Naive thymus-derived CD4-positive, alpha-beta T cell (primary cell): ENCODE measurements around the gene GPATCH2L. TPM values are rescaled to one million over a fixed set of nuclear protein-coding genes. Genes with fewer than 3 reads are reported as not detected.
A peak's percentile ranks its signal among the peaks of the same experiment; 100 is the strongest.

Source experiments
- ATAC-seq: fragments of 150-1000 bp; cut with Tn5 transposase; 2 replicates; pipeline ENCODE4 v1.10.0; 2021; ENCODE audit warnings: mild to moderate bottlenecking, moderate library complexity
- CTCF ChIA-PET: fragments of 350-600 bp; sonication (Branson Sonifier 250); formaldehyde crosslinking; loops from one replicate; lab custom pipeline; 2021; ENCODE audit warnings: antibody characterized with exemption; lab: Charles Lee
- POLR2A ChIA-PET: fragments of 350-600 bp; sonication (Branson Sonifier 250); formaldehyde crosslinking; loops from one replicate; lab custom pipeline; 2021; ENCODE audit warnings: antibody characterized with exemption, inconsistent platforms; lab: Charles Lee
- DNase-seq, 9 donors: peaks; one replicate each; pipeline versions ENCODE4 v3.0.0 to v3.0.0-alpha.2; 2020 to 2022; ENCODE audit warnings: mixed read lengths in 1 of 9
- H3K27ac ChIP-seq: one replicate; pipeline ENCODE4 v1.7.0; 2013; ENCODE audit warnings: mild to moderate bottlenecking, low read depth, low read length, moderate library complexity
- H3K27me3 ChIP-seq, 2 donors: one replicate each; pipeline ENCODE4 v1.7.0; 2013; ENCODE audit warnings: low read length in 2 of 2, mild to moderate bottlenecking in 2 of 2, moderate library complexity in 2 of 2; ENCODE audit not compliant: control insufficient read depth in 2 of 2, insufficient read depth in 2 of 2
- H3K36me3 ChIP-seq, 3 experiments: 1 replicate in 2 of 3; 2 replicates in 1 of 3; pipeline ENCODE4 v1.7.0; 2013; ENCODE audit warnings: low read length in 3 of 3, mild to moderate bottlenecking in 3 of 3, moderate library complexity in 1 of 3; ENCODE audit not compliant: insufficient read depth in 3 of 3, control insufficient read depth in 2 of 3
- H3K4me1 ChIP-seq, 2 donors: one replicate each; pipeline ENCODE4 v1.7.0; 2013; ENCODE audit warnings: low read length in 2 of 2, mild to moderate bottlenecking in 2 of 2, moderate library complexity in 1 of 2; ENCODE audit not compliant: control insufficient read depth in 2 of 2, insufficient read depth in 2 of 2
- H3K4me3 ChIP-seq: 2 replicates; pipeline ENCODE4 v1.7.0; 2013; ENCODE audit warnings: mild to moderate bottlenecking, low read length
- H3K9me3 ChIP-seq, 3 experiments: 1 replicate in 2 of 3; 2 replicates in 1 of 3; pipeline ENCODE4 v1.7.0; 2013; ENCODE audit warnings: low read length in 3 of 3; ENCODE audit not compliant: control insufficient read depth in 2 of 3
- H3K27ac Mint-ChIP-seq, 9 donors: one replicate each; pipeline ENCODE4 v1.8.0; 2020 to 2022; ENCODE audit warnings: mixed read lengths in 9 of 9, mild to moderate bottlenecking in 8 of 9, moderate library complexity in 5 of 9, inconsistent platforms in 2 of 9
- H3K27me3 Mint-ChIP-seq, 5 donors: one replicate each; pipeline ENCODE4 v1.8.0; 2021 to 2022; ENCODE audit warnings: mixed read lengths in 5 of 5, mild to moderate bottlenecking in 1 of 5
- H3K36me3 Mint-ChIP-seq, 5 donors: one replicate each; pipeline ENCODE4 v1.8.0; 2020 to 2022; ENCODE audit warnings: mixed read lengths in 5 of 5, mild to moderate bottlenecking in 3 of 5, inconsistent platforms in 1 of 5
- H3K4me1 Mint-ChIP-seq, 7 donors: one replicate each; pipeline ENCODE4 v1.8.0; 2020 to 2022; ENCODE audit warnings: mixed read lengths in 7 of 7, mild to moderate bottlenecking in 3 of 7, inconsistent platforms in 1 of 7
- H3K4me3 Mint-ChIP-seq, 10 donors: one replicate each; pipeline ENCODE4 v1.8.0; 2020 to 2022; ENCODE audit warnings: mild to moderate bottlenecking in 10 of 10, mixed read lengths in 10 of 10, moderate library complexity in 6 of 10, inconsistent platforms in 2 of 10
- H3K9me3 Mint-ChIP-seq, 11 donors: one replicate each; pipeline ENCODE4 v1.8.0; 2020 to 2022; ENCODE audit warnings: mixed read lengths in 11 of 11, mild to moderate bottlenecking in 4 of 11, inconsistent platforms in 1 of 11, moderate library complexity in 1 of 11
- intact Hi-C, 2 donors: fragments of 100-400 bp; cut with micrococcal nuclease; formaldehyde crosslinking; loops; one replicate each; pipeline ENCODE4 v1.15.1; 2023
- polyA plus RNA-seq, 2 donors: library from polyadenylated mRNA; unstranded; fragments of 300-500 nt; fragmentation: Illumina TruSeq; gene quantifications; one replicate each; pipeline ENCODE4 v1.2.3, GENCODE V29; 2021
- total RNA-seq, 6 experiments: library from RNA in 5 of 6; stranded (reverse) in 5 of 6; gene quantifications; 1 replicate in 5 of 6; 2 replicates in 1 of 6; pipeline ENCODE4 v1.2.3 and lab custom pipeline; 2021 to 2026

GPATCH2L gene
- total and polyA plus RNA-seq, 7 experiments from 2014 or later, result 8.7 to 83.1 (median 60.6) TPM

DNA sequence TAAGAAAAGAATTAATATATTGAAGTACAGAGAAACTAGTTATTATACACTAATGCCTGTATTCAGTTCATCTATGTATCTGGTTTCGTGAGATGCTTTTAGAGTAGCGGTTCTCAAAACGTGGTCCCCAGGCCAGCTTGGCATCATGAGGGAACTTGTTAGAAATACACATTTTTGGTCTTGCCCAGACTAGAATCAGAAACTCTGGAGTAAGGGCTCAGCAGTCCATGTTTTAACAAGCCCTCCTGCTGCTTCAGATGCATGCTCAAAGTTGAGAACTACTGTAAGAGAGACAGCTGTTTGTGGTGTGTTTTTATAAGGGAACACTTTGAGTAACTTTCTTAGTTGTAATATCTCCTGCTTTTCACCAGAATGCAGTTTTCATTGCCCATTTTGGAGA lies 18.1 kb downstream of the GPATCH2L start:
- ATAC-seq, result no peak
- ChIA-PET POLR2A (interaction anchor here (0.6 kb wide), 1 partner anchor 108 kb away, joined by 3 read pairs; no protein-coding TSS in a partner anchor), CTCF (no interaction called here)
- Mint-ChIP-seq H3K27ac (no peak overlapping the region), H3K9me3 (peaks cover 0 to 5% (median 0%) of the 10 kb centered on the region in 11 donors), H3K36me3 (peaks cover 12 to 71% (median 38%) of the 10 kb centered on the region in 5 donors), H3K4me1 (peaks cover 2 to 36% (median 15%) of the 10 kb centered on the region in 7 donors), H3K4me3 (no peak overlapping the region), H3K27me3 (no peaks in the 10 kb centered on the region)
- Histone ChIP-seq H3K4me1 (peaks cover 0 to 5% of the 10 kb centered on the region in 2 donors), H3K9me3 (no peaks in the 10 kb centered on the region), H3K36me3 (peaks cover 13 to 45% (median 22%) of the 10 kb centered on the region in 3 experiments), H3K27ac (no peak overlapping the region), H3K27me3 (no peaks in the 10 kb centered on the region), H3K4me3 (no peak overlapping the region)
- intact Hi-C loops, result no loop called here
- DNase-seq, result no peak

DNA sequence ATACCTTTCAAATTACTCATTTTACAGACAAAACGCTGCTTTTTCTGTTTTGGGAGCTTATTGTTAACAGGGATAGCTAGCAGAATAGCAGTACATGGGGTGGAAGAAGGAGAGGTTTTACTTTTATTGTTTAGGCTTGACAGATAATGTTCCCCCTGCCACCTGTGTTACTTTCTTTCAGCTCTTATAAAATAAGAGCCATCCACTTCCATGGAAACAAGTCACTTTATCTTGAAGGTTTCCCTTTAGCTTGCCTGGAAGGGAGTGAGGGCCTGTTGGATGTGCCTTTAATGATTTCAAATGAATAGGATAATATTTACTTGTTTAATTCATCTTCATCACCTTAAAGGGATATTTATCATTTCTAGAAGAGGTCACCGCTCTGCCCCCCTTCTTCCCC lies 23.3 kb downstream of the GPATCH2L start:
- H3K36me3 Mint-ChIP-seq, result peaks cover 8 to 71% (median 35%) of the 10 kb centered on the region in 5 donors
- ATAC-seq, result no peak
- peaks cover 9 to 51% (median 12%) of the 10 kb centered on the region in 3 experiments for H3K36me3 ChIP-seq
- H3K9me3 ChIP-seq, result no peaks in the 10 kb centered on the region
- no peaks in the 10 kb centered on the region for H3K27me3 ChIP-seq
- H3K4me1 Mint-ChIP-seq, result peaks cover 0 to 16% (median 5%) of the 10 kb centered on the region in 7 donors
- no peak overlapping the region for H3K27ac ChIP-seq
- no peak for DNase-seq
- H3K9me3 Mint-ChIP-seq, result no peaks in the 10 kb centered on the region
- H3K4me1 ChIP-seq, result no peaks in the 10 kb centered on the region
- H3K27me3 Mint-ChIP-seq, result no peaks in the 10 kb centered on the region
- ChIA-PET POLR2A (no interaction called here), CTCF (no interaction called here)
- intact Hi-C loops, result no loop called here
- H3K4me3 Mint-ChIP-seq, result no peak overlapping the region
- no peak overlapping the region for H3K4me3 ChIP-seq
- H3K27ac Mint-ChIP-seq, result no peak overlapping the region

DNA sequence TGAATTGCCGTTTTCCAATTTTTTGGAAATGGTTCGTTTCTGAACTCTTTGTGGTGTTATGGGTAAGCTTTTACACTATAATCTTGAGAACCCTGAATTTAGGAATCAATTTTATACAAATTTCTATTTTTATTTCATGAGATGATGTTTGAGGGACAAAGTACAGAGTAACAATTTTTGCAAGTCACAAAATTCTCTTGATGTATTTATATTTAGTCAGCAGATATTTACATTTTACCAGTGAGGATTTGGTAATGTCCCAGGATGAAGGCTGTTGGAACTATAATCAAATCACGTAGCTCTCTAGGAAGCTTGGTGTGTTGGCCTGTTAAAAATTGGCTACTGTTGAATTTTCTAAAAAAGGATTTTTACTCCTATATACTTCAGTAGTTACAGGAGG lies 24.2 kb downstream of the GPATCH2L start:
- CTCF ChIA-PET, result no interaction called here
- POLR2A ChIA-PET, result no interaction called here

GRCh38 chr14:76181546-76181945 lies 29.8 kb downstream of the GPATCH2L start:
- peaks cover 3 to 21% (median 7%) of the 10 kb centered on the region in 7 donors for H3K4me1 Mint-ChIP-seq
- no peaks in the 10 kb centered on the region for H3K27me3 Mint-ChIP-seq
- Histone ChIP-seq H3K9me3 (no peaks in the 10 kb centered on the region), H3K27me3 (no peaks in the 10 kb centered on the region), H3K4me1 (no peaks in the 10 kb centered on the region), H3K4me3 (no peak overlapping the region), H3K36me3 (peaks cover 6 to 80% (median 7%) of the 10 kb centered on the region in 3 experiments), H3K27ac (no peak overlapping the region)
- H3K27ac Mint-ChIP-seq, result no peak overlapping the region
- no peak for ATAC-seq
- CTCF ChIA-PET, result no interaction called here
- H3K36me3 Mint-ChIP-seq, result peaks cover 29 to 84% (median 60%) of the 10 kb centered on the region in 5 donors
- no peaks in the 10 kb centered on the region for H3K9me3 Mint-ChIP-seq
- no peak for DNase-seq
- intact Hi-C loops, result no loop called here
- no peak overlapping the region for H3K4me3 Mint-ChIP-seq
- POLR2A ChIA-PET, result no interaction called here

More for the DNA sequence above, 24.2 kb downstream of the GPATCH2L start:
- DNase-seq, result no peak
- no peak overlapping the region for H3K4me3 Mint-ChIP-seq
- Histone ChIP-seq H3K27me3 (no peaks in the 10 kb centered on the region), H3K9me3 (no peaks in the 10 kb centered on the region), H3K27ac (no peak overlapping the region), H3K36me3 (peaks cover 9 to 60% (median 12%) of the 10 kb centered on the region in 3 experiments), H3K4me3 (no peak overlapping the region), H3K4me1 (no peaks in the 10 kb centered on the region)
- intact Hi-C loops, result no loop called here
- no peak for ATAC-seq
- H3K36me3 Mint-ChIP-seq, result peaks cover 8 to 71% (median 36%) of the 10 kb centered on the region in 5 donors
- H3K4me1 Mint-ChIP-seq, result peaks cover 0 to 7% (median 0%) of the 10 kb centered on the region in 7 donors
- no peaks in the 10 kb centered on the region for H3K27me3 Mint-ChIP-seq
- no peaks in the 10 kb centered on the region for H3K9me3 Mint-ChIP-seq
- no peak overlapping the region for H3K27ac Mint-ChIP-seq

GRCh38 chr14:76186308-76187027 lies 34.7 kb downstream of the GPATCH2L start:
- intact Hi-C loops, result no loop called here
- Mint-ChIP-seq H3K9me3 (no peaks in the 10 kb centered on the region), H3K27ac (no peak overlapping the region), H3K4me1 (peaks cover 7 to 31% (median 19%) of the 10 kb centered on the region in 7 donors), H3K27me3 (no peaks in the 10 kb centered on the region), H3K36me3 (peaks cover 16 to 77% (median 37%) of the 10 kb centered on the region in 5 donors), H3K4me3 (no peak overlapping the region)
- Histone ChIP-seq H3K9me3 (no peaks in the 10 kb centered on the region), H3K4me1 (no peaks in the 10 kb centered on the region), H3K36me3 (peaks cover 0 to 39% (median 4%) of the 10 kb centered on the region in 3 experiments), H3K4me3 (no peak overlapping the region), H3K27ac (no peak overlapping the region), H3K27me3 (no peaks in the 10 kb centered on the region)
- DNase-seq (no peak), ATAC-seq (no peak)
- CTCF ChIA-PET, result no interaction called here
- POLR2A ChIA-PET, result interaction anchor here (0.6 kb wide), 1 partner anchor 13 kb away, joined by 4 read pairs; no protein-coding TSS in a partner anchor

GRCh38 chr14:76191297-76191696 lies 39.6 kb downstream of the GPATCH2L start:
- H3K4me1 ChIP-seq, result no peaks in the 10 kb centered on the region
- DNase-seq, result no peak
- H3K4me3 Mint-ChIP-seq, result no peak overlapping the region
- H3K9me3 ChIP-seq, result no peaks in the 10 kb centered on the region
- H3K36me3 ChIP-seq, result peaks cover 16 to 34% (median 17%) of the 10 kb centered on the region in 3 experiments
- intact Hi-C loops, result loop anchor here in 1 of 2 donors (5.0 kb wide), 1 partner anchor 39 kb away; the partner anchor contains the start of gene GPATCH2L
- H3K27me3 ChIP-seq, result no peaks in the 10 kb centered on the region
- no peak overlapping the region for H3K27ac Mint-ChIP-seq
- H3K27me3 Mint-ChIP-seq, result no peaks in the 10 kb centered on the region
- POLR2A ChIA-PET, result no interaction called here
- H3K4me1 Mint-ChIP-seq, result peaks cover 4 to 27% (median 12%) of the 10 kb centered on the region in 7 donors
- CTCF ChIA-PET, result no interaction called here
- peaks cover 8 to 68% (median 39%) of the 10 kb centered on the region in 5 donors for H3K36me3 Mint-ChIP-seq
- H3K4me3 ChIP-seq, result no peak overlapping the region
- H3K27ac ChIP-seq, result no peak overlapping the region
- H3K9me3 Mint-ChIP-seq, result no peaks in the 10 kb centered on the region
- peak; percentile 83 for ATAC-seq
